ENCODE data around the gene ARMC12. TPM values are rescaled to one million over a fixed set of nuclear protein-coding genes. Genes with fewer than 3 reads are reported as not detected.

ARMC12 gene
- total RNA-seq, 4 donors from 2014 or later, result 0.68 to 1.5 TPM; not detected in 2

- no peak for DNase-seq
- in situ Hi-C loops (cut with MboI; ENCODE audit: low pct_ligation_motif_present in 1 of 4, low pct_unique_long_range_greater_than_20kb in 1 of 4, low sequenced_read_pairs in 3 of 4), result no loop called here
Measured at GRCh38 chr6:35757456-35758123, 20.8 kb downstream of the ARMC12 start.

GRCh38 chr6:35759426-35759825 is 22.6 kb downstream of the ARMC12 start:
- H3K9me3 ChIP-seq, result no peaks in the 10 kb centered on the region
- no peak overlapping the region for H3K27ac ChIP-seq
- intact Hi-C loops (cut with DNase I; ENCODE audit: low total_unique reads), result no loop called here
- no peaks in the 10 kb centered on the region for H3K4me1 ChIP-seq
- 74 to 100% methylated on average over 1 to 3 of the region's 3 CpGs for WGBS, 2 donors (ENCODE audit: low coverage in 1 of 2)
- no peaks in the 10 kb centered on the region for H3K36me3 ChIP-seq
- DNase-seq, result no peak
- peaks cover 56% of the 10 kb centered on the region for H3K27me3 ChIP-seq
- in situ Hi-C loops (cut with MboI; ENCODE audit: low pct_ligation_motif_present in 1 of 4, low pct_unique_long_range_greater_than_20kb in 1 of 4, low sequenced_read_pairs in 3 of 4), result no loop called here
- TF ChIP-seq POLR2A (IDR thresholded peaks at IDR 0.05), result no peak
- TF ChIP-seq EP300 (IDR thresholded peaks at IDR 0.05; ENCODE audit: low read depth), result no peak
- TF ChIP-seq CTCF (IDR thresholded peaks at IDR 0.05), result no peak
- TF ChIP-seq POLR2AphosphoS5 (IDR thresholded peaks at IDR 0.05), result no peak
- no peak overlapping the region for H3K4me3 ChIP-seq

More at GRCh38 chr6:35757456-35758123, 20.8 kb downstream of the ARMC12 start:
- Histone ChIP-seq H3K4me1 (no peaks in the 10 kb centered on the region), H3K9me3 (no peaks in the 10 kb centered on the region), H3K36me3 (no peaks in the 10 kb centered on the region), H3K27ac (no peak overlapping the region), H3K4me3 (no peak overlapping the region), H3K27me3 (peaks cover 37% of the 10 kb centered on the region)
- intact Hi-C loops (cut with DNase I; ENCODE audit: low total_unique reads), result no loop called here
- whole genome bisulfite sequencing, 2 donors (ENCODE audit: low coverage in 1 of 2), result 48 to 65% methylated on average over 3 to 10 of the region's 10 CpGs
- no peak for TF ChIP-seq POLR2A (IDR thresholded peaks at IDR 0.05)
- TF ChIP-seq POLR2AphosphoS5 (IDR thresholded peaks at IDR 0.05), result no peak
- no peak for TF ChIP-seq CTCF (IDR thresholded peaks at IDR 0.05)
- TF ChIP-seq EP300 (IDR thresholded peaks at IDR 0.05; ENCODE audit: low read depth), result no peak

- Histone ChIP-seq H3K36me3 (no peaks in the 10 kb centered on the region), H3K4me1 (no peaks in the 10 kb centered on the region), H3K27ac (no peak overlapping the region), H3K9me3 (no peaks in the 10 kb centered on the region), H3K27me3 (peaks cover 53% of the 10 kb centered on the region), H3K4me3 (no peak overlapping the region)
- in situ Hi-C loops (cut with MboI; ENCODE audit: low pct_ligation_motif_present in 1 of 4, low pct_unique_long_range_greater_than_20kb in 1 of 4, low sequenced_read_pairs in 3 of 4) (no loop called here), intact Hi-C loops (cut with DNase I; ENCODE audit: low total_unique reads) (no loop called here)
- TF ChIP-seq POLR2A (IDR thresholded peaks at IDR 0.05), result no peak
- no peak for TF ChIP-seq EP300 (IDR thresholded peaks at IDR 0.05; ENCODE audit: low read depth)
- TF ChIP-seq CTCF (IDR thresholded peaks at IDR 0.05), result no peak
- no peak for TF ChIP-seq POLR2AphosphoS5 (IDR thresholded peaks at IDR 0.05)
- WGBS, 2 donors (ENCODE audit: low coverage in 1 of 2), result 80 to 86% methylated on average over 1 to 23 of the region's 23 CpGs
- no peak for DNase-seq
Measured at GRCh38 chr6:35765739-35766138, 28.9 kb downstream of the ARMC12 start.

GRCh38 chr6:35769211-35769610 is 32.4 kb downstream of the ARMC12 start:
- intact Hi-C loops (cut with DNase I; ENCODE audit: low total_unique reads), result no loop called here
- H3K4me1 ChIP-seq, result no peaks in the 10 kb centered on the region
- no peaks in the 10 kb centered on the region for H3K36me3 ChIP-seq
- TF ChIP-seq CTCF (IDR thresholded peaks at IDR 0.05) (no peak), POLR2A (IDR thresholded peaks at IDR 0.05) (no peak), POLR2AphosphoS5 (IDR thresholded peaks at IDR 0.05) (no peak), EP300 (IDR thresholded peaks at IDR 0.05; ENCODE audit: low read depth) (no peak)
- no peak overlapping the region for H3K27ac ChIP-seq
- peaks cover 26% of the 10 kb centered on the region for H3K27me3 ChIP-seq
- WGBS, 2 donors (ENCODE audit: low coverage in 1 of 2), result 84% methylated on average over 4 of the region's 4 CpGs
- no peak overlapping the region for H3K4me3 ChIP-seq
- in situ Hi-C loops (cut with MboI; ENCODE audit: low pct_ligation_motif_present in 1 of 4, low pct_unique_long_range_greater_than_20kb in 1 of 4, low sequenced_read_pairs in 3 of 4), result no loop called here
- no peaks in the 10 kb centered on the region for H3K9me3 ChIP-seq
- no peak for DNase-seq

All from transverse colon (tissue), 4 donors.